Mammary epithelial cell (primary cell): ENCODE measurements around the gene GPR139.

Experiments
- CTCF ChIP-seq, 2 donors: IDR thresholded peaks in 1 of 2; conservative IDR thresholded peaks in 1 of 2; 2 replicates each; pipeline ENCODE4 v1.5.1; 2011 to 2012; ENCODE audit warnings: inconsistent platforms in 2 of 2, low read length in 2 of 2, mild to moderate bottlenecking in 2 of 2, control low read depth in 1 of 2, low read depth in 1 of 2; ENCODE audit not compliant: insufficient read depth in 1 of 2; ENCODE audit errors: extremely low read depth in 1 of 2
- EZH2 ChIP-seq: IDR thresholded peaks from 2 replicates; pipeline ENCODE4 v1.6.1; 2012; ENCODE audit warnings: low read length, inconsistent platforms, borderline replicate concordance

GRCh38 chr16:20084624-20085226 is 11.0 kb upstream of the GPR139 start:
- TF ChIP-seq CTCF (conservative IDR thresholded peaks at IDR 0.05 in 1 of 2, IDR thresholded peaks at IDR 0.05 in 1 of 2; ENCODE audit: extremely low read depth in 1 of 2, insufficient read depth in 1 of 2, low read depth in 1 of 2, low read length in 2 of 2) = no peak
- no peak for TF ChIP-seq EZH2
